Measurements from ENCODE around the gene AXIN1. TPM values are rescaled to one million over a fixed set of nuclear protein-coding genes. Genes with fewer than 3 reads are reported as not detected.

The AXIN1 gene
- total and polyA plus RNA-seq, 9 donors: 3.7 to 27.2 (median 23.0) TPM

DNA sequence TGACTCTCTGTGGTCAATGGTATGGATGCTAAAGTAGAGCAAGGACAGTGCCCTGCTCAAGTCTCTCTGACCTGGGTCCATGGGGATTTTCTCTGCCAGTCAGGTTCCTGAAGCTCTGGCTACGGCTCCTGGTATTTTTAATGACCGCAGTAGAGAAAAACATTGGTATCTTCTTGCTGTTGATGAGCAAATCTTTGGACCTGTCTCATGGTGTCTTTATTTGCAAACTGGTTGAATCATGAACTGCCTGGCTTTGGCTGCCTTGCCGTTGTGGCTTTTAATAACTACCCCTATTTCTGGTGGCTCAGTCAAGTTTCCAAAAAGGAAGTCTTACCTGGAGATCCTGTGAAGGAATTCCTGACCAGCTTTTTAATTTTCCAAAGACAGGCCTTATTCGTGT, 109.2 kb downstream of the AXIN1 start:
- Histone ChIP-seq H3K4me3 (no peak overlapping the region), H3K36me3 (no peaks in the 10 kb centered on the region), H3K4me1 (ENCODE audit: insufficient read depth) (peaks cover 2% of the 10 kb centered on the region), H3K9me3 (no peaks in the 10 kb centered on the region), H3K27ac (no peak overlapping the region), H3K27me3 (no peaks in the 10 kb centered on the region)
- TF ChIP-seq EP300 (IDR thresholded peaks at IDR 0.05) (no peak), CTCF (IDR thresholded peaks at IDR 0.05) (no peak), POLR2A (IDR thresholded peaks at IDR 0.05) (no peak)
- intact Hi-C loops (cut with DNase I): no loop called here
- WGBS, 3 donors: 81 to 90% (median 82%) methylated on average over 4 of the region's 4 CpGs
- DNase-seq: no peak

- Histone ChIP-seq H3K4me1 (ENCODE audit: insufficient read depth) (peaks cover 2% of the 10 kb centered on the region), H3K4me3 (no peak overlapping the region), H3K36me3 (no peaks in the 10 kb centered on the region), H3K27me3 (no peaks in the 10 kb centered on the region), H3K9me3 (no peaks in the 10 kb centered on the region), H3K27ac (no peak overlapping the region)
- DNase-seq: no peak
- intact Hi-C loops (cut with DNase I): no loop called here
- WGBS, 3 donors: 88 to 93% (median 90%) methylated on average over 10 of the region's 10 CpGs
- TF ChIP-seq EP300 (IDR thresholded peaks at IDR 0.05) (no peak), POLR2A (IDR thresholded peaks at IDR 0.05) (no peak), CTCF (IDR thresholded peaks at IDR 0.05) (no peak)
Observed at GRCh38 chr16:242281-242680, 110.2 kb downstream of the AXIN1 start.

DNA sequence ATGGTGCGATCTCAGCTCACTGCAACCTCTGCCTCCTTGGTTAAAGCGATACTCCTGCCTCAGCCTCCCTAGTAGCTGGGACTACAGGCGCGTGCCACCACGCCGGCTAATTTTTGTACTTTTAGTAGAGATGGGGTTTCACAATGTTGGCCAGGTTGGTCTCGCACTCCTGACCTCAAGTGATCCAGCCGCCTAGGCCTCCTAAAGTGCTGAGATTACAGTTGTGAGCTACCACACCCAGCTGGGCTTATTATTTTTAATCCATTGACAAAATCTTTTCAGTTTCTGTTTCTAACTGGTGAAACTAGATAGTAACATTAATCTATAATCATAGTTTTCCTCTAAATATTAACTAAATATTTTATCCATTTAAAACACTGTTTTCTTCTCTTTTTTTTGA, 112.0 kb downstream of the AXIN1 start:
- DNase-seq: no peak
- no peaks in the 10 kb centered on the region for H3K36me3 ChIP-seq
- intact Hi-C loops (cut with DNase I): no loop called here
- H3K27ac ChIP-seq: no peak overlapping the region
- no peak overlapping the region for H3K4me3 ChIP-seq
- peaks cover 2% of the 10 kb centered on the region for H3K4me1 ChIP-seq (ENCODE audit: insufficient read depth)
- no peaks in the 10 kb centered on the region for H3K27me3 ChIP-seq
- 93 to 97% (median 95%) methylated on average over 8 of the region's 8 CpGs for WGBS, 3 donors
- no peak for TF ChIP-seq CTCF (IDR thresholded peaks at IDR 0.05)
- TF ChIP-seq EP300 (IDR thresholded peaks at IDR 0.05): no peak
- no peak for TF ChIP-seq POLR2A (IDR thresholded peaks at IDR 0.05)
- H3K9me3 ChIP-seq: no peaks in the 10 kb centered on the region

DNA sequence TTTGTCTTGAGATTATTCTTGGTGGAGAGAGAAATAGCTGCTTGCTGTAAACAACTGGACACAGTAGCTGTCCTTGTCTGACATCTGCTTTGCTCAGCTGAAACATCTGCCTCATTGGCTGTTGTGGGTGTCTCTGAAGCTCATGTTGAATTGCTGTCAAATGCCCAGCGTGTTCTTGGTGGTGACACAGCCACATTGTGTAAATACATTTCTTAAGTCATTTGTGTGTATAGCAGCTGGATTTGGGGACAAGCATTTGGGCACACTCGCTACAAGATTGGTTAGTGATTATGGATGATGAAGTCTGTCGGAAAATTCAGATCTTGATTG, 112.6 kb downstream of the AXIN1 start:
- 74 to 79% (median 79%) methylated on average over 3 of the region's 3 CpGs for WGBS, 3 donors
- Histone ChIP-seq H3K36me3 (no peaks in the 10 kb centered on the region), H3K4me3 (no peak overlapping the region), H3K27me3 (no peaks in the 10 kb centered on the region), H3K9me3 (no peaks in the 10 kb centered on the region), H3K27ac (no peak overlapping the region), H3K4me1 (ENCODE audit: insufficient read depth) (peaks cover 2% of the 10 kb centered on the region)
- TF ChIP-seq CTCF (IDR thresholded peaks at IDR 0.05): no peak
- TF ChIP-seq EP300 (IDR thresholded peaks at IDR 0.05): no peak
- TF ChIP-seq POLR2A (IDR thresholded peaks at IDR 0.05): no peak
- intact Hi-C loops (cut with DNase I): loop anchor here in 2 of 4 donors (5.0 to 10.0 kb wide), 2 partner anchors 107 to 115 kb away; partner anchors contain the start of gene AXIN1 (in 1 of the 2)
- DNase-seq: no peak

Other genes with a start within 250 kb of the AXIN1 start
- gene NPRL3, start 214.1 kb downstream of the AXIN1 start, total RNA-seq: 10 to 100 TPM; 22.2 to 49.0 (median 38.7) TPM
- gene NPRL3, start 214.1 kb downstream of the AXIN1 start, polyA plus RNA-seq: 10 to 100 TPM; 16.2 to 33.1 TPM
- under 1 TPM in 1 of 7 donors, not detected in 6; 0.28 TPM for gene HBZ, start 200.1 kb downstream of the AXIN1 start, total RNA-seq
- not detected for gene HBZ, start 200.1 kb downstream of the AXIN1 start, polyA plus RNA-seq
- gene HBM, start 186.7 kb downstream of the AXIN1 start, total RNA-seq: under 1 TPM in 2 of 7 donors, not detected in 5; 0.78 to 0.92 TPM
- not detected for gene HBM, start 186.7 kb downstream of the AXIN1 start, polyA plus RNA-seq
- 100 to 1,000 TPM in 2 of 7 donors, 10 to 100 TPM in 4, 1 to 10 TPM in 1; 4.5 to 173 (median 75.0) TPM for gene HBA2, start 179.8 kb downstream of the AXIN1 start, total RNA-seq
- gene HBA2, start 179.8 kb downstream of the AXIN1 start, polyA plus RNA-seq: 10 to 100 TPM in 1 of 2 donors, not detected in 1; 32.1 TPM
- gene HBA1, start 176.0 kb downstream of the AXIN1 start, total RNA-seq: 100 to 1,000 TPM in 2 of 7 donors, 10 to 100 TPM in 4, 1 to 10 TPM in 1; 7.4 to 206 (median 81.2) TPM
- 1 to 10 TPM in 1 of 2 donors, under 1 TPM in 1; 0.50 to 9.6 TPM for gene HBA1, start 176.0 kb downstream of the AXIN1 start, polyA plus RNA-seq
- not detected for gene HBQ1, start 172.3 kb downstream of the AXIN1 start, total RNA-seq
- under 1 TPM in 1 of 2 donors, not detected in 1; 0.29 TPM for gene HBQ1, start 172.3 kb downstream of the AXIN1 start, polyA plus RNA-seq
- 100 to 1,000 TPM in 1 of 7 donors, 10 to 100 TPM in 6; 60.7 to 112 (median 74.2) TPM for gene LUC7L, start 123.3 kb downstream of the AXIN1 start, total RNA-seq
- 10 to 100 TPM; 56.6 to 68.5 TPM for gene LUC7L, start 123.3 kb downstream of the AXIN1 start, polyA plus RNA-seq
- 10 to 100 TPM; 20.4 to 61.9 (median 49.2) TPM for gene FAM234A, start 117.9 kb downstream of the AXIN1 start, total RNA-seq
- 10 to 100 TPM; 37.9 to 51.7 TPM for gene FAM234A, start 117.9 kb downstream of the AXIN1 start, polyA plus RNA-seq
- 1 to 10 TPM in 2 of 7 donors, under 1 TPM in 3, not detected in 2; 0.33 to 1.7 (median 0.72) TPM for gene RGS11, start 76.8 kb downstream of the AXIN1 start, total RNA-seq
- gene RGS11, start 76.8 kb downstream of the AXIN1 start, polyA plus RNA-seq: under 1 TPM; 0.44 to 0.45 TPM
- gene ARHGDIG, start 72.1 kb downstream of the AXIN1 start, total RNA-seq: under 1 TPM in 1 of 7 donors, not detected in 6; 0.77 TPM
- under 1 TPM in 1 of 2 donors, not detected in 1; 0.10 TPM for gene ARHGDIG, start 72.1 kb downstream of the AXIN1 start, polyA plus RNA-seq
- gene PDIA2, start 69.6 kb downstream of the AXIN1 start, total RNA-seq: under 1 TPM in 3 of 7 donors, not detected in 4; 0.15 to 0.92 (median 0.48) TPM
- under 1 TPM in 1 of 2 donors, not detected in 1; 0.04 TPM for gene PDIA2, start 69.6 kb downstream of the AXIN1 start, polyA plus RNA-seq
- 10 to 100 TPM; 38.9 to 57.7 (median 40.9) TPM for gene MRPL28, start 17.8 kb upstream of the AXIN1 start, total RNA-seq
- 10 to 100 TPM; 28.4 to 53.0 TPM for gene MRPL28, start 17.8 kb upstream of the AXIN1 start, polyA plus RNA-seq
- gene PGAP6, start 29.3 kb upstream of the AXIN1 start, total RNA-seq: 10 to 100 TPM; 13.0 to 39.8 (median 23.2) TPM
- gene PGAP6, start 29.3 kb upstream of the AXIN1 start, polyA plus RNA-seq: 10 to 100 TPM; 13.9 to 17.9 TPM
- gene NME4, start 44.5 kb upstream of the AXIN1 start, total RNA-seq: 100 to 1,000 TPM in 3 of 7 donors, 10 to 100 TPM in 4; 48.8 to 133 (median 93.4) TPM
- 100 to 1,000 TPM in 1 of 2 donors, 10 to 100 TPM in 1; 72.9 to 117 TPM for gene NME4, start 44.5 kb upstream of the AXIN1 start, polyA plus RNA-seq
- 10 to 100 TPM; 10.2 to 23.7 (median 15.1) TPM for gene DECR2, start 49.2 kb upstream of the AXIN1 start, total RNA-seq
- gene DECR2, start 49.2 kb upstream of the AXIN1 start, polyA plus RNA-seq: 10 to 100 TPM in 1 of 2 donors, 1 to 10 TPM in 1; 2.1 to 13.0 TPM
- gene RAB11FIP3, start 72.9 kb upstream of the AXIN1 start, total RNA-seq: 10 to 100 TPM; 35.9 to 58.1 (median 38.1) TPM
- 10 to 100 TPM; 18.0 to 40.1 TPM for gene RAB11FIP3, start 72.9 kb upstream of the AXIN1 start, polyA plus RNA-seq
- 10 to 100 TPM; 16.9 to 38.9 (median 30.5) TPM for gene CAPN15, start 175.0 kb upstream of the AXIN1 start, total RNA-seq
- gene CAPN15, start 175.0 kb upstream of the AXIN1 start, polyA plus RNA-seq: 10 to 100 TPM in 1 of 2 donors, 1 to 10 TPM in 1; 1.6 to 19.4 TPM
- gene PRR35, start 207.7 kb upstream of the AXIN1 start, total RNA-seq: not detected
- not detected for gene PRR35, start 207.7 kb upstream of the AXIN1 start, polyA plus RNA-seq
- gene NHLRC4, start 214.3 kb upstream of the AXIN1 start, total RNA-seq: 10 to 100 TPM in 1 of 7 donors, 1 to 10 TPM in 6; 3.2 to 15.4 (median 5.0) TPM
- gene NHLRC4, start 214.3 kb upstream of the AXIN1 start, polyA plus RNA-seq: 1 to 10 TPM in 1 of 2 donors, under 1 TPM in 1; 0.53 to 5.9 TPM
- 10 to 100 TPM; 24.1 to 47.7 (median 39.8) TPM for gene PIGQ, start 217.2 kb upstream of the AXIN1 start, total RNA-seq
- gene PIGQ, start 217.2 kb upstream of the AXIN1 start, polyA plus RNA-seq: 10 to 100 TPM in 1 of 2 donors, 1 to 10 TPM in 1; 4.3 to 36.3 TPM
- 10 to 100 TPM; 11.7 to 24.1 (median 21.4) TPM for gene RAB40C, start 237.3 kb upstream of the AXIN1 start, total RNA-seq
- gene RAB40C, start 237.3 kb upstream of the AXIN1 start, polyA plus RNA-seq: 10 to 100 TPM in 1 of 2 donors, 1 to 10 TPM in 1; 1.9 to 21.0 TPM